Measurements from ENCODE around the gene PLAAT2.
"Not testable (repeated sequence)": the region's sequence is repeated elsewhere in the genome, so short reads cannot be mapped to it uniquely, and the experiment has no call there.

PLAAT2 gene

GRCh38 chr11:63563201-63564055 is at the start of gene PLAAT2:
Gene PLAAT2 (minus strand): TSS chr11:63563379. CDS start chr11:63563324, 55 bp downstream.
- DNase-seq (ENCODE audit: low read depth): no peak

GRCh38 chr11:63612181-63612580 is 49.0 kb upstream of the PLAAT2 start:
- DNase-seq (ENCODE audit: low read depth): no peak

DNA sequence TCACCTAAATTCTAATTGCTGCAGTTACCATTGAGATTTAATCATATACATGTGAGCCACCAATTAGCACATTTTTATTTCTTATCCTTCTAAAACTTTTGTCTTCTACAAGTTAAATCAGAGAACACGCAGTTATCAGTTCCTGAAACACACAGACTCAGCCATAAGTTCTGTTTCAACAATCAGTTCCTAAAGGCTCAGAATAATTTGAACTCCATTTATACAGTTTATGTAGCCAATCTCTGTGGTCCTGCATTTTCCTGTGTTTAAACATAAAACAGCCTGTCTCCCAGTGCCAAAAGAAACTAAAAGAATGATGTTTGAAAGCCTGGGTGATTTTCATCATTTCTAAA is 48.2 kb upstream of the PLAAT2 start:
- no peak for DNase-seq (ENCODE audit: low read depth)

GRCh38 chr11:63610604-63611394 is 47.6 kb upstream of the PLAAT2 start:
- no peak for DNase-seq (ENCODE audit: low read depth)

DNA sequence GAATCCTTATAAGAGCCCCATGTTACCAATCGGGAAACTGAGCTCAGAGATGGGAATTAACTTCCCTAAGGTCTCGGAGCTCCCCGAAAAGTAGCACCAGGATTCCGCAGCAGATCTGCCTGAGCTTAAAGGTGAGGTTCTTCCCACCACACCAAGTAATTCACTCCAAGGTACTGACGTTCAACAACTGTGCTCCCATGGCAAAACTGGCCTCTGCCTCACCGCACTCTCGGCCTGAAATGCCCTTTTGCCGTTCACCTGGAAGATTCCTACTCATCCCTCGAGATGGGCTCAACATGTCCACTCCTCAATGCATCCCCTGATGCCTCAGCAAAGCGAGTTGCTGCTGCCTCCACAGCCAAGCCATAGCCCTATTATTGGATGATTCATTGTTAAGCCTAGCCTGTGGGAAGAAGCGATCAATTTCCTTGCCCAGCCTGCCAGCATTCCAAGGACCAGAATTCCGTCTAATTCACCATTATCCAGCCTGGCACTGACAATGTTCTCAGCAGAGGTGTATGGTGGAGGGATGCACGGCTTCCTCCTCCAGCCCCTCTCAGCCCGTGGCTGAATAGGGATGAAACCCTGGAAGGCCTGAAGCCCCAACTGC is 46.9 kb upstream of the PLAAT2 start:
- DNase-seq (ENCODE audit: low read depth): no peak

DNA sequence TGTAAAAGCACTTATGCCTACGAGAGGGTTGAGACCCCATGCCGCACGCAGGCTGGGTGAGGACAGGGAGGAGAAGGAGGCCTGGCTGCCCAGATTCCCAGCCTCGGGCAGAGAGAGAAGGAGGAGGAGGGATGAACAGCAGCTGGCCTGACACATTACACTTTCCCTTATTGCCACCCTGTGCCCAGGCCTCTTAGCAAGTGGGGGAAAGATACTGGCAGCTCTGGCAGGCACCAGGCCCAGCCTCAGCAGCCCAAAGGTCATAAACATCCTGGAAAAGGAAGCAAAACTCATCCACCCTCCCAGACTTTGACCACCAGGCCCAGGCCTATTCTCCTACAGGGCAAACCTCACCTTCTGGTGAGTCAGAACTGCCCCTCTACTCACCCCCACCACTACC is 46.4 kb upstream of the PLAAT2 start:
- DNase-seq (ENCODE audit: low read depth): no peak

DNA sequence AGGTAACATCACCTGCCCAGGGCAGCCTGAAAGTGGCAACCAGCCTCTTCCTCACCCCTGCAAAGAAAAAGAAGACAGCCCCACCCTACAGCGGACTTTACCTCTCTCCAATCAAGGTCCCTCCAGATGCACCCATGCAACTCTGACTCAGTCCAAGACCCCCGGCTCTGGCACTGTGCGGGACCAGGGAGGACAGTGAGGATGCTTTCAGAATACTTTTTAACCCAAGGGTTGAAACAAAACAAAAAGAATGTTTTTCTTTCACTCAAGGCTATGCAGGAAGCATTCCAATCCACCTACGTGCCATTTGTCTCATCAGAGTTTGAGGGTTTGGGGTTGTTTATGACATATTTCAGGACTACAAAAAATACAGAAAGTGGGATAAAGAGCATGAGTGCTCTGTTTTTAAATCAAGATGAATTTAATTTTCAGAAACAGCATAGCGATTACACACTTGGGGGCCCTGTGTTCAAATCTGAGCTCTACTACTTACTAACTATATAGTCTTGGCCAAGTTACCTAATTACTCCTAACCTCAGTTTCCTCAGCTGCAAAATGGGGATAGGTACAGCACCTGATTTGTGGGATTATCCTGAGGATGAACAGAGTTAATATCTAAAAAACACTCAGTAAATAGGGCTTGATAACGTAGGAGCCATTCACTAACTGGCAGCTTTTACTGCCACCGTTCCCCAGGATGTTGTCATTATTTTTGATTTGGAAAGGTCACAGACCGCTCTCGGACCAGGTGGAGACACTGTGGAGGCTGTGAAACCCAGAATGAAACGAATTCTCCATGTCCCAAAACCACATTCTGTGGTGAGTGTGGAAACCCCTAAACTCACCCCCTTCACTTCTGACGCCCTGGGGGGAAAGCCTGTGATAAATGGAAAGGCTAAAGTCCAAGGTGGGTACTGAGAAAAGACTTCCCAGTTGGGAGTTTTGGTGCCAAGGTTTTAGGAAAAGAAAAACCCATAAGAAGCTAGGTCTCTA is 45.5 kb upstream of the PLAAT2 start:
- no peak for DNase-seq (ENCODE audit: low read depth)

DNA sequence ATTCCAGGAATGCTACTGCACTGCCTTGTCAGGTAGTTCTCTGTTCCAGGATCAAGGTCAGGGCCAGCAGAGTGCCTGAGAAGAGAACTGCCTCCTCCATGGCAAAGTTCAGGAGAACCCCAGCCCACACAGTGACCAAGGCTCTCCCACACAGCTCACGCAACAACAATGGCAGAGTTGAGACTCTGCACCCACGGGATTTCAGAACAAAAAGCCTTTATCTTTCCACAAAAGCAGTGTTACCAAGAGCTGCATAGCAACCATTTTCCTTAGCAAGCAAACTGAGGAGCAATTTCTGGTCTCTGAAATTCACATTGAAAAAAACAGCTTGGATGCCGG is 40.0 kb upstream of the PLAAT2 start:
- DNase-seq (ENCODE audit: low read depth): no peak

DNA sequence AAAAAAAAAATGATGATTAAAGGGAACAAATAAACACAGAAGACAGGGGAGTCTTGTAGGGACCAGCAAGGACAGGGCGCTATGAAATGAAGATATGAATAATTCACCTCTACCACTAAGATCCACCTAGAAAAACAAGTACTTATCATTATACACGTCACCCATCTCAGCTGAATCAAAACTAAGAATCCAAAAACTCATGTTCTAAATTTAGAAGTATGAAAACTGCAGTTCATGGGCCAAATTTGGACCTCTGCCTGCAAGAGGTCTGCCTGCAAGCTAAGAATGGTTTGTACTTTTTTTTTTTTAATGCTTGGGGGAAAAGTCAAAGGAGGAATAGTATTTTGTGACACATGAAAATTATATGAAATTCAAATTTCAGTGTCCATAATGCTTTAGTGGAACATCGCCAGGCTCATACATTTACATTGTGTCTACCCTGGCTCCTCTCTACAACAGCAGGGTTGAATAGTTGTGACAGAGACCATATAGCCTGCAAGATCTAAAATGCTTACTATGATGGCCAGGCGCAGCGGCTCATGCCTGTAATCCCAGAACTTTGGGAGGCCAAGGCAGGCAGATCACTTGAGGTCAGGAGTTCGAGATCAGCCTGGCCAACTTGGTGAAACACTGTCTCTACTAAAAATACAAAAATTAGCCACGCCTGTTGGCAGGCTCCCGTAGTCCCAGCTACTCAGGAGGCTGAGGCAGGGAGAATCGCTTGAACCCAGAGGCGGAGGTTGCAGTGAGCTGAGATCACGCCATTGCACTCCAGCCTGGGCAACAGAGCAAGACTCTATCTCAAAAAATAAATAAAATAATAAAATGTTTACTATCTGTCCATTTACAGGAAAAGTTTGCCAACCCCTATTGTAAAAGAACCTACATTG is 39.4 kb upstream of the PLAAT2 start:
- not testable (repeated sequence) for DNase-seq (ENCODE audit: low read depth)

GRCh38 chr11:63599211-63600122 is 36.3 kb upstream of the PLAAT2 start:
- DNase-seq (ENCODE audit: low read depth): no peak

GRCh38 chr11:63598556-63598955 is 35.4 kb upstream of the PLAAT2 start:
- no peak for DNase-seq (ENCODE audit: low read depth)

GRCh38 chr11:63595296-63595695 is 32.1 kb upstream of the PLAAT2 start:
- DNase-seq (ENCODE audit: low read depth): no peak

- no peak for DNase-seq (ENCODE audit: low read depth)
Observed at GRCh38 chr11:63592975-63593395, 29.8 kb upstream of the PLAAT2 start.

GRCh38 chr11:63590024-63590788 is 27.0 kb upstream of the PLAAT2 start:
- no peak for DNase-seq (ENCODE audit: low read depth)

DNA sequence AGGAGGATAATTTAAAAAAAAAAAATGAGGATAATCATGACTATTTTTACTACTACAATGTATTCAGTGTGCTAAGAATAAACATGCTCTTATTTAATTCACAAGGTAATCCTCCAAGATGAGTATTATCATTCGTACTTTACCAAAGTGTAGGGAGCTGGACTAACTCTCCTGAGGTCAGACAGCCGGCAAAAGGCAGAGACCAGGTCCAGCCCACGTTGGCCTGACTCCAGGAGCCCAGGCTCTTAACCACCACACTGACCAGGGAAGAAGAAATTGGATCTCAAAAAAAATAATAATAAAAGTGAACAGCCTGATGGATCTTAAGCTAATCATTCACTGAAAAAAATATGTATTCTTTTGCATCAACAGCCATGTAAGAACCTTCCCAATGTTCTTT is 25.8 kb upstream of the PLAAT2 start:
- no peak for DNase-seq (ENCODE audit: low read depth)

DNA sequence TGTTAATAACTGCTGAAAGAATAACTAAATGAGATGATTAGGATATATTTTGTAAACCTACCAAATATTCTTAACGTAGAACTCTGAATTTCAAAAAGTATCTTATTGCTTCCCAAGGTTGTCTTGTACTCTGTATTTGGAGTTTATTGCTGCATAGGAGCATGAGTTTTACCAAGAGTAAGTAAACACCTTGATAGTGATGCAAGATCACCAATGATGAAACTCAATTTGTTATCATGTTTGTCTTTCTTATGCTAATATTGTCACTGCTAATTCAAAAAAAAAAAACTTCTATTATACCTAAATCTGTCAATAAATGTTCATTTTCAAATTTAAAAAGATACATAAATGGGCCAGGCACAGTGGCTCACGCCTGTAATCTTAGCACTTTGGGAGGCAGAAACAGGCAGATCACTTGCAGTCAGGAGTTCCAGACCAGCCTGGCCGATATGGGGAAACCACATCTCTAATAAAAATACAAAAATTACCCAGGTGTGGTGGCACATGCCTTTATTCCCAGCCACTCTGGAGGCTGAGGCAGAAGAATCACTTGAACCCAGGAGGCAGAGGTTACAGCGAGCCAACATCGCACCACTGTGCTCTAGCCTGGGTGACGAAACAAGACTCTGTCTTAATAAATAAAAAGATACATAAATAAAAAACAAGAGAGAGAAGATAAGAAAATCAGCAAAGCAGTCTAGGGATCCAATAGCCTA is 23.4 kb upstream of the PLAAT2 start:
- DNase-seq (ENCODE audit: low read depth): no peak

DNA sequence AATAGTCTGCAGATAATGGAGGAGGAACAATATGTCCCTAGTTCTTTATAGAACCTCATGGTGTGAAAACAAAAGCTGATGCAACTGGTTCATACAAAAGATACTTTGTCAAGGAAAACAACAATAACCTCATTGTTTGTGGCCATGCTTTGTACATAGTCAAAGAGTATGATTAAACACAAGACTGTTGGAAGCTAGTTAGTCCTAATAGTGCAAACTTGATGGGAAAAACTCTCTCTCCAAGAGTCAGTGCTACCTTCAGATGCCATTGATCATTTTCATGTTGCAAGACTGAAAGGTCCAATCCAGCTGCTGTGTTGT is 20.1 kb upstream of the PLAAT2 start:
- no peak for DNase-seq (ENCODE audit: low read depth)

GRCh38 chr11:63581224-63581623 is 18.0 kb upstream of the PLAAT2 start:
- not testable (repeated sequence) for DNase-seq (ENCODE audit: low read depth)

Data from T-helper 22 cell (primary cell).